Ovary (tissue), 3 donors: ENCODE results near the gene EPDR1.
A peak's percentile ranks its signal among the peaks of the same experiment; 100 is the strongest.

Experiments used
- CTCF ChIP-seq, 3 donors: fragments of 450-650 bp in 2 of 3; fragments of 200-600 bp in 1 of 3; IDR thresholded peaks; one replicate each; pipeline versions ENCODE4 v1.5.1 to v1.8.0; 2016 to 2022; ENCODE audit warnings: antibody characterized with exemption in 3 of 3, mild to moderate bottlenecking in 1 of 3
- EP300 ChIP-seq: sonication (generic); formaldehyde crosslinking; IDR thresholded peaks from one replicate; pipeline ENCODE4 v1.6.1; 2017; ENCODE audit warnings: antibody characterized with exemption
- POLR2A ChIP-seq: fragments of 450-650 bp; IDR thresholded peaks from one replicate; pipeline ENCODE4 v1.6.1; 2017; ENCODE audit warnings: antibody characterized with exemption, mild to moderate bottlenecking, moderate library complexity
- donor health status: DM: no; HTN: no; CAD: no.

GRCh38 chr7:37920305-37920848, at the start of gene EPDR1:
- TF ChIP-seq POLR2A (no peak), CTCF (IDR thresholded peaks at IDR 0.05) (peak in 1 of 3 donors; percentile 2), EP300 (no peak)
